ENCODE results near the gene EFCAB9.
"Not testable (repeated sequence)": the region's sequence is repeated elsewhere in the genome, so short reads cannot be mapped to it uniquely, and the experiment has no call there.

Gene EFCAB9

GRCh38 chr5:172193872-172194271 is at the start of gene EFCAB9:
Gene EFCAB9 (plus strand): TSS chr5:172194172. CDS start chr5:172194173, 1 bp downstream.
- no peak for DNase-seq (ENCODE audit: low read depth)

GRCh38 chr5:172144291-172144815 is 49.6 kb upstream of the EFCAB9 start:
- no peak for DNase-seq (ENCODE audit: low read depth)

GRCh38 chr5:172144931-172145869 is 48.8 kb upstream of the EFCAB9 start:
- no peak for DNase-seq (ENCODE audit: low read depth)

- DNase-seq (ENCODE audit: low read depth) = no peak
These were observed 47.9 kb upstream of the EFCAB9 start for GRCh38 chr5:172145870-172146747.

GRCh38 chr5:172146748-172147092 is 47.3 kb upstream of the EFCAB9 start:
- no peak for DNase-seq (ENCODE audit: low read depth)

GRCh38 chr5:172147857-172148256 is 46.1 kb upstream of the EFCAB9 start:
- no peak for DNase-seq (ENCODE audit: low read depth)

- DNase-seq (ENCODE audit: low read depth) = no peak
These were observed 45.6 kb upstream of the EFCAB9 start for GRCh38 chr5:172148381-172148780.

- no peak for DNase-seq (ENCODE audit: low read depth)
These were observed 44.9 kb upstream of the EFCAB9 start for GRCh38 chr5:172149073-172149472.

- DNase-seq (ENCODE audit: low read depth) = not testable (repeated sequence)
These were observed 44.5 kb upstream of the EFCAB9 start for GRCh38 chr5:172149481-172149880.

- peak; percentile 60 for DNase-seq (ENCODE audit: low read depth)
These were observed 43.2 kb upstream of the EFCAB9 start for GRCh38 chr5:172150514-172151425.

GRCh38 chr5:172151661-172152210 is 42.2 kb upstream of the EFCAB9 start:
- no peak for DNase-seq (ENCODE audit: low read depth)

- DNase-seq (ENCODE audit: low read depth) = no peak
These were observed 40.3 kb upstream of the EFCAB9 start for GRCh38 chr5:172153695-172154094.

GRCh38 chr5:172155101-172155500 is 38.9 kb upstream of the EFCAB9 start:
- not testable (repeated sequence) for DNase-seq (ENCODE audit: low read depth)

- no peak for DNase-seq (ENCODE audit: low read depth)
These were observed 37.4 kb upstream of the EFCAB9 start for GRCh38 chr5:172156541-172156994.

GRCh38 chr5:172159016-172159415 is 35.0 kb upstream of the EFCAB9 start:
- no peak for DNase-seq (ENCODE audit: low read depth)

GRCh38 chr5:172160506-172160905 is 33.5 kb upstream of the EFCAB9 start:
- DNase-seq (ENCODE audit: low read depth) = no peak

GRCh38 chr5:172162323-172162986 is 31.5 kb upstream of the EFCAB9 start:
- DNase-seq (ENCODE audit: low read depth) = no peak

GRCh38 chr5:172162987-172163343 is 31.0 kb upstream of the EFCAB9 start:
- no peak for DNase-seq (ENCODE audit: low read depth)

GRCh38 chr5:172163346-172163745 is 30.6 kb upstream of the EFCAB9 start:
- DNase-seq (ENCODE audit: low read depth) = no peak

- no peak for DNase-seq (ENCODE audit: low read depth)
These were observed 29.2 kb upstream of the EFCAB9 start for GRCh38 chr5:172164769-172165212.

- DNase-seq (ENCODE audit: low read depth) = no peak
These were observed 28.5 kb upstream of the EFCAB9 start for GRCh38 chr5:172165465-172165864.
